ENCODE results near the gene GXYLT1. TPM values are rescaled to one million over a fixed set of nuclear protein-coding genes. Genes with fewer than 3 reads are reported as not detected.

The GXYLT1 gene
- total RNA-seq, 1 donor, result 9.8 TPM

- no peak overlapping the region for H3K4me3 ChIP-seq (ENCODE audit: low read depth, low read length)
- TF ChIP-seq, protein P1, sequence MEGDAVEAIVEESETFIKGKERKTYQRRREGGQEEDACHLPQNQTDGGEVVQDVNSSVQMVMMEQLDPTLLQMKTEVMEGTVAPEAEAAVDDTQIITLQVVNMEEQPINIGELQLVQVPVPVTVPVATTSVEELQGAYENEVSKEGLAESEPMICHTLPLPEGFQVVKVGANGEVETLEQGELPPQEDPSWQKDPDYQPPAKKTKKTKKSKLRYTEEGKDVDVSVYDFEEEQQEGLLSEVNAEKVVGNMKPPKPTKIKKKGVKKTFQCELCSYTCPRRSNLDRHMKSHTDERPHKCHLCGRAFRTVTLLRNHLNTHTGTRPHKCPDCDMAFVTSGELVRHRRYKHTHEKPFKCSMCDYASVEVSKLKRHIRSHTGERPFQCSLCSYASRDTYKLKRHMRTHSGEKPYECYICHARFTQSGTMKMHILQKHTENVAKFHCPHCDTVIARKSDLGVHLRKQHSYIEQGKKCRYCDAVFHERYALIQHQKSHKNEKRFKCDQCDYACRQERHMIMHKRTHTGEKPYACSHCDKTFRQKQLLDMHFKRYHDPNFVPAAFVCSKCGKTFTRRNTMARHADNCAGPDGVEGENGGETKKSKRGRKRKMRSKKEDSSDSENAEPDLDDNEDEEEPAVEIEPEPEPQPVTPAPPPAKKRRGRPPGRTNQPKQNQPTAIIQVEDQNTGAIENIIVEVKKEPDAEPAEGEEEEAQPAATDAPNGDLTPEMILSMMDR (IDR thresholded peaks at IDR 0.05; ENCODE audit: insufficient read depth, low read length), result no peak
- DNase-seq (ENCODE audit: low read depth), result no peak
These were observed 1.0 kb upstream of the GXYLT1 start for GRCh38 chr12:42145552-42146215.

DNA sequence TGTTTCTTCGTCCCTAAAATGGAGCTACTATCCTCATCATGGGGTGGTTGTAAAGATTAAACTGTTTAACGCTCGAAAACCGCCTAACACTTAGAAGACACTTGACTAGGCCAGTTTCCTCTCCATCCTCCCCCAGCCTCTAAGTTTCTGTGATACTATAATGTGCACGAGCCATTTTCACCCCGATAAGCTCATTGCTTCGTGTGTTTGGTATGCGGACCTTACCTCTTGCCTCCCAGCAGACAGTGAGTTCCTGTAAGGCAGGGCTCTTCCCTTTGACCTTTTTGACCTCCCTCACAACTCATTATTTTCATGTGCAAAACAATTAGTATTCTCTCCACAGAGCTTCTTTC, 499 bp upstream of the GXYLT1 start:
- TF ChIP-seq, protein P1 (IDR thresholded peaks at IDR 0.05; ENCODE audit: insufficient read depth, low read length), result no peak
- no peak for DNase-seq (ENCODE audit: low read depth)
- H3K4me3 ChIP-seq (ENCODE audit: low read depth, low read length), result peak overlapping the region; percentile 77

DNA sequence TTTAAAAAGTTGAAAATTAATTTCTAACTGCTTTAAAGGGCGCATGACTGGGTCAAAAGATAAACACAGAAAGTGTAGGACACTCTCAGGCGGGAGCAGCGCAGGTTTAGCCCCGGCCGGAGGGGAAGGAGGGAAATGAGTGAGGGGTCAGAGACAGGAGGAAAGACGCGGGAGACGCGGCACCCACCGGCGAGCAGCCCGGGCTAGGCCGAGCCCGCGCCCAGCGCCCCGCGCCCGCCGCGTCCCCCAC, 591 bp downstream of the GXYLT1 start:
- peak overlapping the region; percentile 77 for H3K4me3 ChIP-seq (ENCODE audit: low read depth, low read length)
- no peak for DNase-seq (ENCODE audit: low read depth)
- TF ChIP-seq, protein P1 (IDR thresholded peaks at IDR 0.05; ENCODE audit: insufficient read depth, low read length), result no peak

DNA sequence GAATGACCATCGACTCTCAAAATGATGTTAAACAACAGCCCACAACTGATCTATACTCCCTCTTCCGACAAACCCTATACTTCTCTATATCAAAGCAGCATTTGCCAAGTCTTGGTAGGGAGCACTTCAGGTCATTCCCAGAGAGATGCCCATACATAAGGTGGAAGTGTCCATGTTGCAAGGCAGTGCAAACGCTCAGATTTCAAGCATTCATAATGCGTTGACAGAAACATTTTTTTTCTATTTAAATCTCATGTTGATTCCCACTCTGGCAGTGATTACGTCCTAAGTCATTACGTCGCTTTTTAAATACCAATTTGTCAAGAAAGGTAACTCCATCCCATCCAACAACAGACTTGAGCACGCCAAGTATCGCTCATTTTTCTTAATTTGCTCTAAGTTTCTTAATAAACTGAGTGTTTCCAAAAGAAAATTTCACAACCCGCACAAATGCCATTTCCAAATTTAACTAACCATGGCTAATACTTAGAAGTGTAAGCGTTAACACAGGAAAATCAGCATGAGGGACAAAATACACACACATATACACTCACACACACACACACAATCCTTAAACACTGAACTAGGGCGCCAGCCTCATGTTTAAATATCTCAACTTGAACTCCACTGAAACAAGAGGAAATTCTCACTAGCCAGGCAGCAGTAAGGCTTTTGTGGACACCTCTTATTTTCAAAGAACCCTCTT, 1.1 kb downstream of the GXYLT1 start:
- H3K4me3 ChIP-seq (ENCODE audit: low read depth, low read length), result peak overlapping the region; percentile 77
- DNase-seq (ENCODE audit: low read depth), result peak; percentile 45
- TF ChIP-seq, protein P1 (IDR thresholded peaks at IDR 0.05; ENCODE audit: insufficient read depth, low read length), result no peak

- no peak for DNase-seq (ENCODE audit: low read depth)
- TF ChIP-seq, protein P1 (IDR thresholded peaks at IDR 0.05; ENCODE audit: insufficient read depth, low read length), result no peak
- H3K4me3 ChIP-seq (ENCODE audit: low read depth, low read length), result no peak overlapping the region
These were observed 2.6 kb downstream of the GXYLT1 start for GRCh38 chr12:42141981-42142606.

DNA sequence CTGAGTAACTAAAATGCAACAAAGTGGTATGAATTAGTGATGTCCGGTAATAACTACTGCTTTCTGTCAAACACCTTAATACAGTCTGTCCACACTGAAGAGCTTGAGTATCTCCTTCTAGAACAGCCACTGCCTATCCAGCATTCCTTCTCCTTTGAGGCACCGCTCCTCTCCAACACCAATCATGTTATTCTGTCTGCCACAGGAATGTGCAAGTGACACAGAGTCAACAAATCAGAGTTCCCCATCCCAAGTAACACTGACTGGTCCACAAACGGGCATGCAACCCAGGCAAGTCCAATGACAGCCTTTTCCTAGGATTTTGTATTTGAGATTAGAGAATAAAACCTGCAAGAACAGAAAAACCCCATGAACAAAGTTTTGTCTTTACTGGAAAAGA, 3.8 kb downstream of the GXYLT1 start:
- DNase-seq (ENCODE audit: low read depth), result no peak
- H3K4me3 ChIP-seq (ENCODE audit: low read depth, low read length), result no peak overlapping the region
- TF ChIP-seq, protein P1 (IDR thresholded peaks at IDR 0.05; ENCODE audit: insufficient read depth, low read length), result no peak

Measured in fibroblast of the aortic adventitia (primary cell).